Ishikawa (cell line): ENCODE data around the gene CD4.

Experiments
- CEBPB ChIP-seq: IDR thresholded peaks from 2 replicates; pipeline ENCODE4 v1.6.1; 2012
- CREB1 ChIP-seq: IDR thresholded peaks from 2 replicates; pipeline ENCODE4 v1.6.1; 2012; ENCODE audit warnings: low read depth
- EGR1 ChIP-seq: IDR thresholded peaks from 2 replicates; pipeline ENCODE4 v1.6.1; 2012
- EP300 ChIP-seq: IDR thresholded peaks from 2 replicates; pipeline ENCODE4 v1.6.1; 2012; ENCODE audit warnings: borderline replicate concordance
- FOXM1 ChIP-seq: IDR thresholded peaks from 2 replicates; pipeline ENCODE4 v1.6.1; 2012; ENCODE audit warnings: low read depth, borderline replicate concordance
- NFIC ChIP-seq: IDR thresholded peaks from 2 replicates; pipeline ENCODE4 v1.6.1; 2012
- RAD21 ChIP-seq: IDR thresholded peaks from 2 replicates; pipeline ENCODE4 v1.6.1; 2012; ENCODE audit warnings: low read depth
- TAF1 ChIP-seq: IDR thresholded peaks from 2 replicates; pipeline ENCODE4 v1.6.1; 2012; ENCODE audit warnings: low read depth, mild to moderate bottlenecking
- TCF12 ChIP-seq: IDR thresholded peaks from 2 replicates; pipeline ENCODE4 v1.6.1; 2012; ENCODE audit warnings: low read depth
- TEAD4 ChIP-seq: IDR thresholded peaks from 2 replicates; pipeline ENCODE4 v1.6.1; 2012
- YY1 ChIP-seq: IDR thresholded peaks from 2 replicates; pipeline ENCODE4 v1.6.1; 2012; ENCODE audit warnings: low read depth
- ZBTB7A ChIP-seq: IDR thresholded peaks from 2 replicates; pipeline ENCODE4 v1.6.1; 2012; ENCODE audit warnings: low read depth
- TF ChIP-seq, protein P1 (sequence below): IDR thresholded peaks from 2 replicates; pipeline ENCODE4 v1.6.1; 2012
- TF ChIP-seq, protein P2 (sequence below): IDR thresholded peaks from 2 replicates; pipeline ENCODE4 v1.6.1; 2012

Gene CD4

DNA sequence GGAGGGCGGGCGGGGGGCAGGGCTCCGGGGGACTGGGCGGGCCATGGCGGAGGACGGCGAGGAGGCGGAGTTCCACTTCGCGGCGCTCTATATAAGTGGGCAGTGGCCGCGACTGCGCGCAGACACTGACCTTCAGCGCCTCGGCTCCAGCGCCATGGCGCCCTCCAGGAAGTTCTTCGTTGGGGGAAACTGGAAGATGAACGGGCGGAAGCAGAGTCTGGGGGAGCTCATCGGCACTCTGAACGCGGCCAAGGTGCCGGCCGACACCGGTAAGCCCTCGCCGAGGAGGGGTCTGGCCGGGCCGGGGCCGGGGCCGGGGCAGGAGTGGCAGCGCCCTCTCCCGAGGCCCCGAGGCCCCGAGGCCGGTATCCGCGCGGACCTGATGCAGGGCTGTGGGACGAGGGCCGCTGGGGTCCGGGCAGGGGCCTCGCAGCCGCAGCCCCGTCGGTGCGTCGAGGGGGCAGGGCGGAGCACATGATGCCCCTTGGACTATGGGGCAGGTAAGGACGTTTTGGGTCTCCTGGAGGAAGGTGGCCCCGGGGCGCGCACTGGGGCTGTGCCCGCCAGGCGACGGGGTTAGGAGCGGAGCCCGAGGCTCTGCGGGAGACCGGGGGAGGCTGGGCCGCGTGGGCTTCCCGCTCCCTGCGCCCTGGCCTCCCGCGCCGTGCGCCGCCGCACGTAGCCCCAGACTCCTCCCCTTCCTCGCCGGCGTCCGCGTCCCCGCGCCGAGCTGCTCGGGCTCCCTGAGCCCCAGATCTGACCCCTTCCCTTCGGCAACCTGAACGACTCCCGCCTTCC is 78.3 kb downstream of the CD4 start, which contains the start of gene TPI1:
TPI1 (plus strand) TSS at position 119 of the 798 bp plus-strand sequence; CDS start at position 155, 36 bp downstream.
- peak; percentile 13; the same call in 1 of the 2 replicates for TF ChIP-seq EP300
- no peak for TF ChIP-seq NFIC
- TF ChIP-seq TAF1: peak; percentile 96
- peak; percentile 68 for TF ChIP-seq EGR1
- no peak for TF ChIP-seq FOXM1
- TF ChIP-seq, protein P1, sequence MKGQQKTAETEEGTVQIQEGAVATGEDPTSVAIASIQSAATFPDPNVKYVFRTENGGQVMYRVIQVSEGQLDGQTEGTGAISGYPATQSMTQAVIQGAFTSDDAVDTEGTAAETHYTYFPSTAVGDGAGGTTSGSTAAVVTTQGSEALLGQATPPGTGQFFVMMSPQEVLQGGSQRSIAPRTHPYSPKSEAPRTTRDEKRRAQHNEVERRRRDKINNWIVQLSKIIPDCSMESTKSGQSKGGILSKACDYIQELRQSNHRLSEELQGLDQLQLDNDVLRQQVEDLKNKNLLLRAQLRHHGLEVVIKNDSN: no peak; the same call in 1 of the 2 replicates
- TF ChIP-seq YY1: peak; percentile 85
- TF ChIP-seq TCF12: 0 out of 2 replicates have a peak, but pooled peaks have one; percentile 17
- TF ChIP-seq, protein P2, sequence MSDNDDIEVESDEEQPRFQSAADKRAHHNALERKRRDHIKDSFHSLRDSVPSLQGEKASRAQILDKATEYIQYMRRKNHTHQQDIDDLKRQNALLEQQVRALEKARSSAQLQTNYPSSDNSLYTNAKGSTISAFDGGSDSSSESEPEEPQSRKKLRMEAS: peak; percentile 88
- TF ChIP-seq RAD21: no peak
- peak; percentile 69; the same call in 1 of the 2 replicates for TF ChIP-seq ZBTB7A
- no peak for TF ChIP-seq CEBPB
- peak; percentile 40; the same call in 1 of the 2 replicates for TF ChIP-seq TEAD4
- no peak for TF ChIP-seq CREB1

DNA sequence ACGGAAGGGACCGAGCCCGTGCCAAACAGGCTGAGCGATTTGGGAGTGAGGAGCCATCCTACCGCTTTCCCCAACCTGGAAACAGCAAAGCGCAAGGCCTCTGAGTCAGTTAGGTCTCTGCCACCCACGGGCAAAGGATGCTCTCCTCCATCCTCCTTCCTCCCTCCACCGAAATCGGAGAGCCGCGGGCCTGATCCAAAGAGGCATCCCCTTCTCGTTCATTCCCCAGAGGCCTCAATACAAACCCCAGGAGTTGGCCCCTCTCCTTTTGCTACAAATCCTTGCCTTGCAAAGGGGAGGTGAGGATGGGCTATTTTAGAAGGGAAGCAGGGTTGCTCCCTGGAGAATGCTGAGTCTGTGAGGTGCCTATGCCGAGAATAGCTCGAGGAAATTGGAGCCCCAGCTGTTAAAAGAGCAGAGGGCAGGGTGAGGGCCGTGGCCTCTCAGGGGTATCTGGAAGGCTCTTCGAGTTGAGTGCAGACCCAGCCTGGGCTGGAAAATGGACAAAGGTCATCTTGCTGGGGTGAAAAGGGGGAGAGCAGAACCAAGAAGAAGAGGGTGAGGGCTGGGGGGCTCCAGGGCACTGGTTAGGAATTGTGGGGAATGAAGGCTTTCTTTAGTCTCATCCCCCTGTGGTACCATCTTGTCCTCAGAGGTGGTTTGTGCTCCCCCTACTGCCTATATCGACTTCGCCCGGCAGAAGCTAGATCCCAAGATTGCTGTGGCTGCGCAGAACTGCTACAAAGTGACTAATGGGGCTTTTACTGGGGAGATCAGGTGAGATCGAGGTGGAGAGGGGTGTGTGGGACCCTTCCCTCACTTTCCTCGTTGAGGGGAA is 79.1 kb downstream of the CD4 start:
- TF ChIP-seq ZBTB7A (0 out of 2 replicates have a peak, but pooled peaks have one; percentile 14), RAD21 (no peak)

DNA sequence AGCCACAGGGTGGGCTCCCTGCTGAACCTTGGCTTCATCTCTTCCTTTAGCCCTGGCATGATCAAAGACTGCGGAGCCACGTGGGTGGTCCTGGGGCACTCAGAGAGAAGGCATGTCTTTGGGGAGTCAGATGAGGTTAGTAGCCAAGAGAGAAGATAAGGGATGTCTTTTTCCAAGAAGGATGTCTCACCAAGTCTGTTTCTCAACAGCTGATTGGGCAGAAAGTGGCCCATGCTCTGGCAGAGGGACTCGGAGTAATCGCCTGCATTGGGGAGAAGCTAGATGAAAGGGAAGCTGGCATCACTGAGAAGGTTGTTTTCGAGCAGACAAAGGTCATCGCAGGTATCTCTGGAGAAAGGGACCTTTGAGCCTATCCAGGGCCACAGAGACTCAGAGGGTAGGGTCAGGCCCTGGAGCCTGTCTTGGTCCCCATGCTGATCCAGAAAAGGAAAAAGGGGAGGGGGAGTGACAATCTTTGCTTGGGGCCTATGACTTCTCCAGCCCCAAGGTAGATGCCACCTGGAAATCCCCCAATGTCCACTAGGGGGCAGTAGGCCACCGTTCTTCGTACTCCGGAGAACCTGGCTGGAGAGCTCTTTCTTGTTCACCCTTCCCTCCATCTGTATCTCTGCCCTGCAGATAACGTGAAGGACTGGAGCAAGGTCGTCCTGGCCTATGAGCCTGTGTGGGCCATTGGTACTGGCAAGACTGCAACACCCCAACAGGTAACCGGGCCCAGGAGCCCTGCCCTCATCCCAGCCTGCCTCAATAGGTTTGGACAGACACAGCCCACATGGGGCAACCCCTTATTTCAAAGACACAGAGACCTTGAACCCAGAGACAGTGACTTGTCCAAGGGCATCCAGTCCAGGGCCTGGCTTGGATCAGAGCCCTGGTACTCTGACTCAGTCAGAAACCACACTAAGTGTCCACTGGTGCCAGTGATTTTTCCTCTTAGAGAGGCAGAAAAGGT is 80.0 kb downstream of the CD4 start:
- TF ChIP-seq RAD21: peak; percentile 64
- no peak for TF ChIP-seq EP300
